Measurements from ENCODE around the gene SAG. TPM values are rescaled to one million over a fixed set of nuclear protein-coding genes. Genes with fewer than 3 reads are reported as not detected.

Gene SAG
- total RNA-seq, 3 donors from 2014 or later, result not detected

GRCh38 chr2:233349005-233349998, 41.7 kb downstream of the SAG start:
- H3K9me3 ChIP-seq, result no peaks in the 10 kb centered on the region
- no peak overlapping the region for H3K27ac ChIP-seq
- peak in 1 of 2 donors; percentile 25 for DNase-seq (ENCODE audit: low spot score in 2 of 2)
- H3K4me3 ChIP-seq, result no peak overlapping the region
- no peaks in the 10 kb centered on the region for H3K4me1 ChIP-seq
- intact Hi-C loops (cut with DNase I; ENCODE audit: low total_unique reads), result no loop called here
- peak in 1 of 3 donors; percentile 56 for TF ChIP-seq POLR2AphosphoS5 (IDR thresholded peaks at IDR 0.05)
- TF ChIP-seq POLR2A (IDR thresholded peaks at IDR 0.05), result no peak
- no peak for TF ChIP-seq CTCF (IDR thresholded peaks at IDR 0.05)
- H3K36me3 ChIP-seq, result no peaks in the 10 kb centered on the region
- H3K27me3 ChIP-seq, result no peaks in the 10 kb centered on the region

GRCh38 chr2:233350708-233351107, 43.1 kb downstream of the SAG start:
- intact Hi-C loops (cut with DNase I; ENCODE audit: low total_unique reads), result loop anchor here (5.0 kb wide), 1 partner anchor 92 kb away; no protein-coding TSS in a partner anchor
- H3K4me1 ChIP-seq, result no peaks in the 10 kb centered on the region
- no peak overlapping the region for H3K4me3 ChIP-seq
- no peaks in the 10 kb centered on the region for H3K9me3 ChIP-seq
- peak overlapping the region in 1 of 2 donors; percentile 7 for H3K27ac ChIP-seq
- no peaks in the 10 kb centered on the region for H3K27me3 ChIP-seq
- no peaks in the 10 kb centered on the region for H3K36me3 ChIP-seq
- TF ChIP-seq CTCF (IDR thresholded peaks at IDR 0.05) (peak in 1 of 3 donors; percentile 33), POLR2A (IDR thresholded peaks at IDR 0.05) (no peak), POLR2AphosphoS5 (IDR thresholded peaks at IDR 0.05) (peak in 1 of 3 donors; percentile 16)
- peak in 1 of 2 donors; percentile 36 for DNase-seq (ENCODE audit: low spot score in 2 of 2)

- Histone ChIP-seq H3K27ac (no peak overlapping the region), H3K36me3 (no peaks in the 10 kb centered on the region), H3K27me3 (no peaks in the 10 kb centered on the region), H3K4me3 (no peak overlapping the region), H3K9me3 (no peaks in the 10 kb centered on the region), H3K4me1 (peaks cover 0 to 5% of the 10 kb centered on the region in 2 donors)
- no peak for DNase-seq (ENCODE audit: low spot score in 2 of 2)
- intact Hi-C loops (cut with DNase I; ENCODE audit: low total_unique reads), result loop anchor here (5.0 kb wide), 1 partner anchor 91 kb away; no protein-coding TSS in a partner anchor
- TF ChIP-seq POLR2A (IDR thresholded peaks at IDR 0.05) (no peak), POLR2AphosphoS5 (IDR thresholded peaks at IDR 0.05) (no peak), CTCF (IDR thresholded peaks at IDR 0.05) (no peak)
Observed at GRCh38 chr2:233351423-233351822, 43.8 kb downstream of the SAG start.

- Histone ChIP-seq H3K36me3 (no peaks in the 10 kb centered on the region), H3K4me1 (peaks cover 0 to 7% of the 10 kb centered on the region in 2 donors), H3K27me3 (no peaks in the 10 kb centered on the region), H3K27ac (no peak overlapping the region), H3K9me3 (no peaks in the 10 kb centered on the region), H3K4me3 (no peak overlapping the region)
- TF ChIP-seq CTCF (IDR thresholded peaks at IDR 0.05) (no peak), POLR2A (IDR thresholded peaks at IDR 0.05) (no peak), POLR2AphosphoS5 (IDR thresholded peaks at IDR 0.05) (no peak)
- DNase-seq (ENCODE audit: low spot score in 2 of 2), result no peak
- intact Hi-C loops (cut with DNase I; ENCODE audit: low total_unique reads), result loop anchor here (5.0 kb wide), 1 partner anchor 90 kb away; no protein-coding TSS in a partner anchor
Observed at GRCh38 chr2:233352141-233352842, 44.7 kb downstream of the SAG start.

All from breast epithelium (tissue), 4 donors.